ENCODE measurements around the gene ARPC2. TPM values are rescaled to one million over a fixed set of nuclear protein-coding genes. Genes with fewer than 3 reads are reported as not detected.
A peak's percentile ranks its signal among the peaks of the same experiment; 100 is the strongest.

ARPC2 gene
- polyA plus RNA-seq, 1 donor from 2014 or later, result 862 TPM

DNA sequence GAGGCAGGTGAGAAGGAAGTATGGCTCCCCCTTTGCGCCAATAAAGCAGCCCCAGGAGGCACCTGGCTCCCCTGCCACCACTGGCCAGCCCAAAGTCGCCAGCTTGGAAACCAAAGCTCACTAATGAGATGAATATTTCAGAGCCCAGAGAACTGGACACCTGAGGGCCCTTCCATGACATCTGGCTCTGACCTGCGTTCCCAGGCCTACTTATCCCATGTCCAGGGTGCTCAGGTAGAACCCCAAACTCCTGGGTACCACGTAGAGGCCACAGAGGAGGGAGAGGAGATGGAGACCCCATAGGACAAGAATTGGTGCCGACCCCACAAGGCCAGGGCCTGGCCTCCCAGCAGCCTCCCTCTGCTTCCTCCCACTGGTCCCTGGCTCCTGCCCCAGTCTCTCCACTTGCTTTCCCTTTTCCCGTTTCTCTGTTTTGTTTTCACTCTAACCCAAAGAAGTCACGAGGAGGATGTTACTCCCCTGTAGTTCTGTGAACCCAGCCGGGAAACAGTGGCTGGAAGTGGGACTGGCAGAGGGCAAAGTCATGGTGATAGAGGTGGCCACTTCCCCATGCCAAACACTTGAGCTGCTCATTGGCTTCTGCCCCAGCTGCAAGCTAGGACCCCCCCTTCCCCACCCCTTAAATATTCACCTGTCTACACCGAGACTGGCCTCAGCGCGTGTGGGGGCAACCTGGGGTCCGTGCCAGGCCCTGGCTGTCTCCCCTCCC lies 74.5 kb downstream of the ARPC2 start:
- H3K4me1 Mint-ChIP-seq, result peaks cover 46 to 57% (median 54%) of the 10 kb centered on the region in 3 donors
- H3K9me3 Mint-ChIP-seq, result no peaks in the 10 kb centered on the region
- peak overlapping the region; percentile 96 to 100 (median 98) for H3K27ac Mint-ChIP-seq
- peak overlapping the region; percentile 87 to 98 (median 92) for H3K4me3 Mint-ChIP-seq
- peaks cover 2% of the 10 kb centered on the region for H3K36me3 Mint-ChIP-seq
- H3K27me3 Mint-ChIP-seq, result no peaks in the 10 kb centered on the region

DNA sequence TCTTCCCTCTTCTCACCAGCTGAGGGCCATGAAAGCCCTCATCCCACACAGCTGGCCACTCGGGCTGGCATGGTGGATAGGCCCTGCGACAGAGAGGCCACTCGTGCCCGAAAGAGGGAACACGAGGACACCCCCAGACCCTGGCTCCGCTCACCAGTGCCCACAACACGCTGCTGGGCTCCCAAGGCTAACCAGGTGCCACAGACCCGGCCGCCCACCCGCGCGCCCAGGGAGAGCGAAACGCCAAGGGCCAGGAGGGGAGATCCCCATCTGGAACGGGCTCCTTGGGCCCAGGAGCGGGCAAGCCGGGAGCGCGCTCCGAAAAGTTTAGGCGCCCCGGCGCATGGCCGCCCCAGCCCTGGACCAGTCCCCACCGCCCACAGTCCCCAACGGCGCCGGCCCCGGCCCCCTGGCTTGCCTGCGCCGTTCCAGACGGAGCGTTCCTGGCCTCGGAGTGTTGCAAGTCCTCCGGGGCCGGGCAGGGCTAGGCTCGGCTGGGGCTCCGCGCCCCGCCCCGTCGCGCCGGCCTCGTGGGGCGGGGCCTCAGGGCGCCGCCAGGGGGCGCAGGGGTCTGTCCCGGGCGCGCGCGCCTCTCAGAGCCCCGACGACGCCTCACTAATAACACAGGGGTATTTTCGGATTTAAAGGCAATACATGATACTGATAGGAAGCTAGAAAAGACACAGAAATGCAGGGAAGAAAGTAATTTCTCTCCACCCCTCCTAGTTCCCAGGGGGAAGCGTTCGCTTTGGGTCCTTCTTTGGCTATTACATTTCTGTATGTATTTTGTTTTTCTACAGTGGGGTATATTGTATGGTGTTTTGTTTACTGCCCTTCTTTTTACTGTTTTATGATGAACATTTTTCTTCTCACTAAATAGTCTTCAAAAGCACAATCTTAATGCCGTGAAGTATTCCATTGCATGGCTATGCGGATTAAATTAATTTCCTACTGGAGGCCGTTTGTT lies 75.3 kb downstream of the ARPC2 start, which contains the start of gene TMBIM1:
TSS of gene TMBIM1 (minus strand) at position 456 of the 967 bp plus-strand sequence. CDS start 10,362 bp downstream, outside the sequence.
- H3K27me3 Mint-ChIP-seq, result no peaks in the 10 kb centered on the region
- no peaks in the 10 kb centered on the region for H3K9me3 Mint-ChIP-seq
- H3K36me3 Mint-ChIP-seq, result peaks cover 2% of the 10 kb centered on the region
- H3K4me3 Mint-ChIP-seq, result peak within 1 kb of the TSS; percentile 87 to 98 (median 92)
- H3K27ac Mint-ChIP-seq, result peak within 1 kb of the TSS; percentile 96 to 100 (median 98)
- peaks cover 37 to 48% (median 46%) of the 10 kb centered on the region in 3 donors for H3K4me1 Mint-ChIP-seq

DNA sequence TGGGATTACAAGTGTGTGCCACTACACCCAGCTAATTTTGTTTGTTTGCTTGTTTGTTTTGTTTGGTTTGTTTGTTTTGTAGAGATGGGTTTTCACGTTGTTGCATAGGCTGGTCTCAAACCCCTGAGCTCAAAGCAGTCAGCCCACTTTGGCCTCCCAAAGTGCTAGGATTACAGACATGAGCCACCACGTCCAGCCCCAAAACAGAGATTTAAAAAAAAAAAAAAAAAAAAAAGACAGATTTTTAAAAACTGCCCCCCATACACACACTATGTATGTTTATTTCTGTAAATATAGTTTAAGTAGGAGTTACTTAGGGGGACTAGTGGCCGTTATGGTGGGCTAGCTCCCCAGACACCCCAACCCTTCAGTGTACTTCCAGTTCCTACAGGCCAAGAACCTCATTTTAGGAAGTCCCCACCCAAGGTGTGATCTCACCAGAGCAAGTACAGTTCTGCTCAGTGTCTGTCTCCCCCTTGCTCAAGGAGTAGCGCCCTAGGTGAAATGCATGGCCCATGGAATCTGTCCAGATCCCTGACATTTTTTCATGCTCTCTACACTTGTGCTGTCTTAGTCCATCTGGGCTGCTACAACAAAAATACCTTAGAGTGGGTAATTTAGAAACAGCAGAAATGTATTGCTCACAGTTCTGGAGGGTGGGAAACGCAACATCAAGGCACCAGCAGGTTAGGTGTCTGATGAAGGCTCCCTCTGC lies 76.9 kb downstream of the ARPC2 start:
- H3K27ac Mint-ChIP-seq, result peak overlapping the region; percentile 33 to 98 (median 76)
- H3K4me1 Mint-ChIP-seq, result peaks cover 29 to 40% (median 36%) of the 10 kb centered on the region in 3 donors
- no peaks in the 10 kb centered on the region for H3K27me3 Mint-ChIP-seq
- H3K36me3 Mint-ChIP-seq, result no peaks in the 10 kb centered on the region
- peak overlapping the region; percentile 44 to 95 (median 88) for H3K4me3 Mint-ChIP-seq
- H3K9me3 Mint-ChIP-seq, result no peaks in the 10 kb centered on the region

DNA sequence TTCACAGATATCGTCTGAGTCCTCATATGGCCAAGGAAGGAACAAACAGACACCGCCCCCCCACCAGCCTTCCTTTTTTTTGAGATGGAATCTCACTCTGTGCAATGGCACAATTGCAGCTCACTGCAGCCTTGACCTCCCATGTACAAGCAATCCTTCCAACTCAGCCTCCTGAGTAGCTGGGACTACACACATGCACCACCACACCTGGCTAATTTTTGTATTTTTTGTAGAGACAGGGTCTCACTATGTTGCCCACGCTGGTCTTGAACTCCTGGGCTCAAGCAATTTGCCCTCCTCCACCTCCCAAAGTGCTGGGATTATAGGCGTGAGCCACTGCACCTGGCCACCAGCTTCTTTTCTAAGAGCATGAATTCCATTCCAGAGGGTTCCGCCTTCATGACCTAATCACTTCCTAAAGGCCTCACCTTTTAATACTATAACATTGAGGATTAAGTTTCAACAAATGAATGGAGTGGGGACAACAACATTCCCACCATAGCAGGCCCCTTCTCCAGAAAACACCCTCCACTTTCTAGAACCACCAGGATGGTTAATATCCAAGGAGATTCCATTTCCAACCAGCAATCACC lies 77.5 kb downstream of the ARPC2 start:
- Mint-ChIP-seq H3K36me3 (no peaks in the 10 kb centered on the region), H3K27ac (peak overlapping the region; percentile 5 to 98 (median 33)), H3K4me3 (peak overlapping the region in 3 of 4 donors; percentile 81 to 95 (median 95)), H3K9me3 (no peaks in the 10 kb centered on the region), H3K27me3 (no peaks in the 10 kb centered on the region), H3K4me1 (peaks cover 27 to 35% (median 33%) of the 10 kb centered on the region in 3 donors)

DNA sequence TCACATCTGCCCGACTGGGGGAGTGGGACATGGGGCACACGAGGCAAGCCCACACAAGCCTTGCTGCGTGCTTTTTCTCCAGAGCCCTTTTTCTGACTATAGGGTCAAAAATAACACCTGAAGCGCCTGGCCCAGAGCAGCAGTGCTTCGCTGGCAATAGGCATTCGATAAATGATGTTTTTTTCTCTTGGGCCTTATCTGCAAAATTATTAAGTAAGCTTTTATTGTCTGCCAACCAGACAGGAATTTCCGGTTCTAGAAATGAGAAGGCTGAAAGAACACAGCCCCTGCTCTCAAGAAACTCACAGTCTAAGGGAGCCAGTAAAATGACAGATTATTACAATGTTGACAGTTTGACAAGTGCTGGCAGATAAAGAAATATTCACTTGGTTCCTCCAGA lies 78.0 kb downstream of the ARPC2 start:
- no peaks in the 10 kb centered on the region for H3K36me3 Mint-ChIP-seq
- H3K4me3 Mint-ChIP-seq, result peak overlapping the region in 3 of 4 donors; percentile 76 to 95 (median 80)
- H3K27me3 Mint-ChIP-seq, result no peaks in the 10 kb centered on the region
- H3K27ac Mint-ChIP-seq, result peak overlapping the region in 1 of 3 donors; percentile 5
- H3K4me1 Mint-ChIP-seq, result peaks cover 27 to 30% (median 28%) of the 10 kb centered on the region in 3 donors
- no peaks in the 10 kb centered on the region for H3K9me3 Mint-ChIP-seq

DNA sequence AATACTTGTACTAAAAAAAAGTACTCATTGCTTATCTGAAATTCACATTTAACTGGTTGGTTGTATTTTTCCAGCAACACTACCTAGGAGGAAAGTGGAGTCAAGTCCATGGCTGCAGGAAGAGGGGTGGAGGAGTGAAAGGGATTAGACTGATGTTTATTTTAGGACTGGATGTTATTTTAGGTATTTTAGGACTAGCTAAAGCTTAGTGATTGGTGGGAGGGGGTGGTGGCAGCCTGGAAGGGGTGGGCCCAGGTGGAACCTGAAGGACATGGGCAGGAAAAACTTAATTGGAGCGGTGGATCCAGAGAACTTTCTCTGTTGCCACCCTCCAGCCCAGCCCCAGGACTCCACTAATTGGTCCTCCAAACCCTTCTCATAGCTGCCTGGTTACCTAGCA lies 79.2 kb downstream of the ARPC2 start:
- Mint-ChIP-seq H3K27me3 (no peaks in the 10 kb centered on the region), H3K4me3 (no peak overlapping the region), H3K27ac (peak overlapping the region in 1 of 3 donors; percentile 70), H3K36me3 (no peaks in the 10 kb centered on the region), H3K9me3 (no peaks in the 10 kb centered on the region), H3K4me1 (peaks cover 18 to 22% (median 20%) of the 10 kb centered on the region in 3 donors)

DNA sequence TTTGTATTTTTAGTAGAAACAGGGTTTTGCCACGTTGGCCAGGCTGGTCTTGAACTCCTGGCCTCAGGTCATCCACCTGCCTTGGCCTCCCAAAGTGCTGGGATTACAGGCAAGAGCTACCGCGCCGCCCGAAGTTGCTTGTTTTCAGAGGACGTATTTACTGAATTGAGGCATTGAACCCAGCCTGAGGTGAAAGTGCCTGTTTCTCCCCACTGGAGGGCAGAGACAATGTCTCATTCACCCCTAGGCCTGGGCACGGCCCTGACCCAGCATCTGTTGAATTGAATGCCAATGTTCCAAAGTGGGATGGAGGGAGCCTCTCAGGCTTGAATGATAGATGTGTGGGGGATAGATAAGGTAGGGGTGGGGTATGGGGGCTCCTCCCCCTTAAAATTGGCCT lies 79.9 kb downstream of the ARPC2 start:
- H3K9me3 Mint-ChIP-seq, result no peaks in the 10 kb centered on the region
- no peaks in the 10 kb centered on the region for H3K27me3 Mint-ChIP-seq
- H3K36me3 Mint-ChIP-seq, result no peaks in the 10 kb centered on the region
- H3K4me1 Mint-ChIP-seq, result peaks cover 17 to 25% (median 24%) of the 10 kb centered on the region in 3 donors
- peak overlapping the region in 1 of 3 donors; percentile 70 for H3K27ac Mint-ChIP-seq
- no peak overlapping the region for H3K4me3 Mint-ChIP-seq

DNA sequence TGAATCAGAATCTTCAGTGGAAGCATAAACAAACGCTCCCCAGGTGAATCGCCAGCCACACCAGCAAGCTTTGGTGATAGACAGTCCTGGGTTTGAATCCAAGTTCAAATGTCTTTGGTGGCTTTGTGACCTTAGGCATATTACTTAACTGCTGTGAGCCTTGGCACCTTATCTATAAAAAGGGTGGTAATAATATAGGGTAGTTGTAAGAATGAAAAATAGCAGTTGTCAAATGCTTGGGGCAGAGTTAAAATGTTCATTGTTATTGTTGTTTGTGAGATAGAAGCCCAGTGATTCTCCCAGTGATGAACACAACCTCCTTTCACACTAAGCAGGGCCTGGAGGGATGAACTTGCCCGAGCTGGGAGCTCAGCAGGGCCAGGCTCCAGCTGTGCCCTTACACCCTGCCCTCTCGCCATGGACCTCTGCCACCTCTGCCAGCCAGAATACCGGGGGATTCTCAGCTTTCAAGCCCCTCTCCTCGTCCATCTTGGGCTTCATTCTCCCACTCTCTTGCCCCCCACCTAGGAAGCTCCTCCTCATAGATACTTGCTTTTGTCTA lies 81.4 kb downstream of the ARPC2 start:
- H3K27me3 Mint-ChIP-seq, result no peaks in the 10 kb centered on the region
- no peak overlapping the region for H3K27ac Mint-ChIP-seq
- H3K9me3 Mint-ChIP-seq, result no peaks in the 10 kb centered on the region
- peak overlapping the region in 1 of 4 donors; percentile 42 for H3K4me3 Mint-ChIP-seq
- peaks cover 8 to 17% (median 15%) of the 10 kb centered on the region in 3 donors for H3K4me1 Mint-ChIP-seq
- H3K36me3 Mint-ChIP-seq, result no peaks in the 10 kb centered on the region

DNA sequence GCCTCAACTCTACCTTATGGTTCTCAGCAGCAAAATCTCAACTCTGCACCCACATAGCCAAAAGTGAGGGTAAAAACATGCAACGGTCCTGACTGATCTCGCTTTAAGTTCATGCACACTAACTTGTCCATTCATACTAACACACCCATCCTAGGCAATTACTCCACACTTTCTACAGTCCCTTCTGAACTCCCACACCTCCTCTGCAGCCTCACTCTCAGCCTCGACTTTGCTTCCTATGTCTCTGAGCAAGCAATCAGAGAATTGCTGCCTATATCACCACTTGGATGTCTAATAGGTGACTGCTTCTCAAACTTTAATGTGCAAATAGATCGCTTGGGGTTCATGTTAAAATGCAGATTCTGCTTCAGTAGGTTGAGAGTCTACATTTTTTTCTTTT lies 83.2 kb downstream of the ARPC2 start:
- Mint-ChIP-seq H3K36me3 (no peaks in the 10 kb centered on the region), H3K27ac (peak overlapping the region in 1 of 3 donors; percentile 74), H3K4me3 (no peak overlapping the region), H3K4me1 (peaks cover 4 to 7% (median 6%) of the 10 kb centered on the region in 3 donors), H3K27me3 (peaks cover 2% of the 10 kb centered on the region), H3K9me3 (no peaks in the 10 kb centered on the region)

DNA sequence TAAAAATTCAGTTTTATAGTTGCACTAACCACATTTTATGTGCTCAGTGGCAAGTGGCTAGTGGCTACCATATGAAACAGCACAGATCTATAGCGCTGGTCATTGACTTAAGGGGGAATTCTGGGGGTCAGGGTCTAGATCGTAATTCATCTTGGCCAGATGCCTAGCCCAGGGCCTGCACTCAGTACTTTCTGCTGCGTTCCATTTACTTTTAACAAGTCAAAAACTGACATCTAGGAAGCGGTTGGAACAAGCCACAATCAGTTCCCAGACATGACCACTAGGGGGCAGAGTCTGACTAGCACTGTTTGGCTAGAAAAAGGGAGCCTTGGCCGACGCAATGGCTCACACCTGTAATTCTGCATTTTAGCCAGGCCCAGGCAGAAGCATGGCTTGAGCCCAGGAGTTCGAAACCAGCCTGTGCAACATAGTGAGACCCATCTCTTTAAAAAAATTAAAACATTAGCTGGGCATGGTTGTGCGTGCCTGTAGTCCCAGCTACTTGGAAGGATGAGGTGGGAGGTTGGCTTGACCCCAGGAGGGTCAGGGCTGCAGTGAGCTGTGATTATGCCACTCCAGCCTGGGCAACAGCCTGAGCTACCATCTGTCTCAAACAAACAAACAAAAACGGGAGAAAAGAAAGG lies 84.3 kb downstream of the ARPC2 start:
- peak overlapping the region in 1 of 3 donors; percentile 84 for H3K27ac Mint-ChIP-seq
- H3K36me3 Mint-ChIP-seq, result no peaks in the 10 kb centered on the region
- peaks cover 4 to 6% (median 5%) of the 10 kb centered on the region in 3 donors for H3K4me1 Mint-ChIP-seq
- H3K9me3 Mint-ChIP-seq, result no peaks in the 10 kb centered on the region
- H3K27me3 Mint-ChIP-seq, result peaks cover 2% of the 10 kb centered on the region
- peak overlapping the region in 2 of 4 donors; percentile 2 to 20 for H3K4me3 Mint-ChIP-seq

Other genes with a start within 250 kb of the ARPC2 start
- not detected for gene TNS1, start 214.2 kb upstream of the ARPC2 start, polyA plus RNA-seq
- gene RUFY4, start 147.9 kb upstream of the ARPC2 start, polyA plus RNA-seq, result 0.25 TPM
- gene CXCR2, start 91.2 kb upstream of the ARPC2 start, polyA plus RNA-seq, result 0.40 TPM
- 0.35 TPM for gene CXCR1, start 50.2 kb upstream of the ARPC2 start, polyA plus RNA-seq
- gene GPBAR1, start 43.8 kb downstream of the ARPC2 start, polyA plus RNA-seq, result 0.64 TPM
- 82.0 TPM for gene AAMP, start 52.9 kb downstream of the ARPC2 start, polyA plus RNA-seq
- 126 TPM for gene PNKD, start 53.3 kb downstream of the ARPC2 start, polyA plus RNA-seq
- gene TMBIM1, start 75.3 kb downstream of the ARPC2 start, polyA plus RNA-seq, result 147 TPM
- 0.18 TPM for gene CATIP, start 139.7 kb downstream of the ARPC2 start, polyA plus RNA-seq
- gene SLC11A1, start 165.1 kb downstream of the ARPC2 start, polyA plus RNA-seq, result 1.3 TPM
- gene CTDSP1, start 182.7 kb downstream of the ARPC2 start, polyA plus RNA-seq, result 16.2 TPM
- 0.28 TPM for gene VIL1, start 201.9 kb downstream of the ARPC2 start, polyA plus RNA-seq